ENCODE results near the gene DCANP1.
A peak's percentile ranks its signal among the peaks of the same experiment; 100 is the strongest.

The DCANP1 gene

DNA sequence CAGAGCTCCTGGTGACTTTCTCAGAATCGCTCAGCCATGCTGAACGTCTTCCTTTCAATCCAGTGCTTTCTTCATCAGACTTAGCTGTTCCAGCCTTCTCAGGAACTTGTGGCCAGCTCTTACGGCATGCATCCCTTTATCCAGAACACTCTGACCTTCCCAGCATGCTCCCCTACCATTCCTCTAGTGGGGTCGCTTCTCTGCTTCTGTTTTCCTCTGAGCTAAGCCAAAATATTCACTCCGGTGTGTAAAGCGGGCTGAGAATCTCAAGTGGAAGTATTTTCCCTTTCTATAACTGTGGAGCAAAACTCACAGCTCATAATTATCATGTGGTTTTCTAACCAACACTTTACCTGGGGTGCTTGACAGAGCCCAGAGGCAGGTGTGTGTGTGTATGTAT lies 6.2 kb downstream of the DCANP1 start:
- DNase-seq, result no peak

DNA sequence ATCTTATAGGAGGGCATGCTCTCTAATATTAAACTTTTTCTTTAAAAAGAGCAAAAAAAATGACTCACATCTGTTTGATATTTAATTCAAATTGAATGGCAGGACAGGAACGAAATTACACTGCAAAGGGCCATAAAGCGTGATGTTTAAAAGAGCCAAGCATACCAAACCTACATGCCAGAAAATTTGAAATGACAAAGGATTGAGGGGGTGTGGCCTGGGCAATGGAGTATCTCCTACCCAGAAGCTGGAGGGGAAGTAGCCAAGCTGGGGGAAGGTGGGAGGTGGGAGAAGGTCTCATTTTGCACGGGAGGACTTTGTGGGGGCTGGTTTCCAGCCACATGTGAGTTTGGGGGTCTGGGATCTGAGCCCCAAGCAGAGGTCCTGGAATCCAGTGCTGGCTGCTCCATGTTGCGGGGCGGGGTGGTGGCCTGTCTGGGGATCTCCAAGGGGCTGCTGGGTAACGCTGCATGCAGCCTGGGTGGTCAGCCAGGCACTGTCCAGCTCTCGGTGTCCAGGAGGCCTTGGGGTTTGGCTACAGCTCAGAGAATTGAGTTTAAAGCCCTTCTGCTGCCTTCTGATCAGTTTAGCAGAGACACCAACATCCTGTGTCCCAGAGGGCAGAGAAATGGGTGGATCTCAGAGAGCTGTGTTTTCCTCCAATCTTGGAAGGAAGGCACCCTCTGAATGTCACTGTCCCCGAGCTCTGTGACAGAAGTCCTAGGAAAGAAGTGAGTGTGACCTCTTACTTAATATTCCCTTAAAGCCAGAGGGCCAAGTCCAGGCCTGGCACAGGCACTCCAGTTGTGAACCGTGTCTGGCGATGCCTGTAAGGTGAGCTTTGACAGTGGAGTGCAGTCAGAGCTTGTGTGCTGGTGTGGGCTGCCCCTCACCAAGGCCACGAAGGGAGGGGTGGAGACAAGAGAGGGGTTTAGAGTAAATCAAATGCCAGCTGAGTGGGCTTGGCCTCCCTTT lies 7.6 kb downstream of the DCANP1 start:
- DNase-seq, result peak; percentile 9

GRCh38 chr5:135438636-135439221 lies 8.4 kb downstream of the DCANP1 start:
- DNase-seq, result peak; percentile 10

GRCh38 chr5:135437796-135438560 lies 9.2 kb downstream of the DCANP1 start:
- peak; percentile 13 for DNase-seq

DNA sequence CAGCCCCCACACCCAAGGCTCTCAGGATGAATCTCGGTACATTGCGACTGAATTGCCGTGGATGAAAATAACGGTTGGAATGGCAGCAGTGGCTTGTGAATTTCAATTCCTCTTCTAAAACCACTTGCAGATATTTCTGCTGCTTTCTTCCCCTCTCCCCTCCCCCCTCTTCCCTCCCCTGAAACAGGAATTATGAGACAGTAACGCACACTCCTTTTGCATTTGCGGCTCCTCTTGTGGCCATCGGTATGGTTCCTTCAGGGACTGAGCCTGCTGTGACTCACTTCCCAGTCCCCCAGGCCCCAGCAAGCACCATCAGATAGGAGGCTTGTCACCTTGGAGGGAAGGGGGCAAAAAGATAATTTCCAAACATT lies 9.7 kb downstream of the DCANP1 start:
- DNase-seq, result peak; percentile 15

- DNase-seq, result no peak
Observed at GRCh38 chr5:135436951-135437418, 10.2 kb downstream of the DCANP1 start.

- DNase-seq, result peak; percentile 16
Observed at GRCh38 chr5:135435467-135436330, 11.4 kb downstream of the DCANP1 start.

DNA sequence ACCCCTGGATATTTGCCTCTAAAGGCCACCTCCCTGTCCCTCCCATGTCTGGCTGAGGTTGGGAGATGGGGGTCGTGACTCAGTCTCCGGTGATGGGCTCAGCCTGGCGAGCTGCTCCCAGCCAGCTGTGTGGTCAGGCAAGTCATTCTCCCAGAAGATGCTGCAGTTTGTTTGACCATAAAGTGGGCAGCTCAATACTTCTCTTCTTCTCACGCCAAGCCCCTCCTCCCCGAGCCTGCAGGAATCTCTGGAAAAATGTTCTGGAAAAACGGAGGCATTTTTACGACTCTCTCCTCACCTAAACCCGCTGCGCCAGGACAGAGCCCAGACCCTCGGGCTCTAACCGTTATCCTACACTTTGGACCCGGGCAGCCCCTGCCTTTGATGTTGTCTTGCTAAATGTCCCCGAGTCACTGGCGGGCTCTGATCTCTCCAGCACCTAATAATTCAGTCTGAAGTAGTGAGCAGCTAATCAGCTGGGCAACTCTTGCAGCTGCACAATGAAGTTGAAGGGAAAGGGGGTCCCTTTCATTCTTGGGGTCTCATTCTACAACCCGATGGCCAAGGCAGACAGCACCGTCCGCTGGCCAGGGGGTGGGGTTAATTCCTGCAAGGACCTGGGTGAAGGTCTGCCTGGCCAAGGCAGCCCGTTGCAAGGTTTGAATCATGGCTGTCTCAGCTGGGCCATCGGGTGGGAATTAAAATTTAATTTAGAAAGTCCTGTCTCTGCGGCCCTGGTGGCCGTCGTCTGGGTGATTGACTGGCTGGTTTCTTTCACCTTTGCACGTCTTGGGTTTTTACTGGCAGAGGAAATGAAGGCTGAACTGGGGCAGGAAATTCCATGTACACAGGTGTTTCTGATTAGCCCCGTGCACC lies 12.3 kb downstream of the DCANP1 start:
- DNase-seq, result no peak

GRCh38 chr5:135433681-135434426 lies 13.3 kb downstream of the DCANP1 start:
- peak; percentile 16 for DNase-seq

- DNase-seq, result no peak
Observed at GRCh38 chr5:135432113-135432512, 15.0 kb downstream of the DCANP1 start.

DNA sequence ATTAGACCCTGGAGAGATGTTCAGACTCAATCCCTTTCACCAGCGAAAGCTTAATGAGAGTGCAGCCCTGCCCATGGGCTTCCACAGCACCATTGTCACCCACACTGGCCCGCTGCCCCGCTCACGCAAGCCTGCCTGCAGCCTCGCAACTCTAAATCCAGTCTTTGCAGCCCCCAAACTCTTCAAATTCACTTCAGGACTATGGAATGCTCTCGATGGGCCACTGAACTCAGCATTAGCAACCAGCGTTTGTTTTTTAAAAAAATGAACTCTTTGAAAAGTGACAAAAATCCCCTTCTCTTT lies 17.1 kb downstream of the DCANP1 start:
- DNase-seq, result no peak

- no peak for DNase-seq
Observed at GRCh38 chr5:135429301-135430134, 17.6 kb downstream of the DCANP1 start.

GRCh38 chr5:135428586-135428985 lies 18.6 kb downstream of the DCANP1 start:
- no peak for DNase-seq

GRCh38 chr5:135426102-135427082 lies 20.8 kb downstream of the DCANP1 start:
- DNase-seq, result no peak

DNA sequence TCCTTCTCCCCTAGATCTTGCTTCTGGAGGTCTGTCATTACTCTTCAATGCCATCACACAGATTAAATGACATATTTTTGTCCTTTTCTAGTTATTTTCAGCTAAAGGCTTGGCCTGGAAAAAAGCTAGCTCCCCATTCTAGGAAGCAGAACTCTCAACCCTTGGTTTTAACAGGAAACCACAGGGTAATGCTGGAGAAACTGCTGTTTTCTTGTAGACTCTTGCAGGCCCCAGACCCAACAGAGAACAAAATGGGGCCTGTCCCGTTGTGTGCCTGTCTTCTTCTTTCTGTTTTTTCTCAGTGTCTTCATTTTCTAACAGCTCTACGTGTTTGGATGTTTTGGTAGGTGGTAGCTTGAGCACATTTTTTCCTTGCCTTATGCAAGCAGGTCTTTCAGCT lies 21.5 kb downstream of the DCANP1 start:
- DNase-seq, result no peak

DNA sequence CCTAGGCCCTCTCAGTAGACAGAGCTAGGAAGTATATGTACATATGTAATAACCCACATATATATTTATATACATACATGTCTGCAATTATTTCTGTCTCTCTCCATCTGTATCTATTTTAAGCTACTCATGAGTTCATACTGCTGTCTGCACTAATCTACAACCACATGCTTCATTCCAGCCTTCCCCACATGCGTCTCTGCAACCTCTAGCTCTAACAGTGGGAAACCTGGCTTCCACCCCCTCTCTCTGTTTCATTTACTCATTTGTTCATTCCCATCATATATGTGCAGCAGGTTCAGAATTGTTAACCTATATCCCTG lies 23.3 kb downstream of the DCANP1 start:
- no peak for DNase-seq

DNA sequence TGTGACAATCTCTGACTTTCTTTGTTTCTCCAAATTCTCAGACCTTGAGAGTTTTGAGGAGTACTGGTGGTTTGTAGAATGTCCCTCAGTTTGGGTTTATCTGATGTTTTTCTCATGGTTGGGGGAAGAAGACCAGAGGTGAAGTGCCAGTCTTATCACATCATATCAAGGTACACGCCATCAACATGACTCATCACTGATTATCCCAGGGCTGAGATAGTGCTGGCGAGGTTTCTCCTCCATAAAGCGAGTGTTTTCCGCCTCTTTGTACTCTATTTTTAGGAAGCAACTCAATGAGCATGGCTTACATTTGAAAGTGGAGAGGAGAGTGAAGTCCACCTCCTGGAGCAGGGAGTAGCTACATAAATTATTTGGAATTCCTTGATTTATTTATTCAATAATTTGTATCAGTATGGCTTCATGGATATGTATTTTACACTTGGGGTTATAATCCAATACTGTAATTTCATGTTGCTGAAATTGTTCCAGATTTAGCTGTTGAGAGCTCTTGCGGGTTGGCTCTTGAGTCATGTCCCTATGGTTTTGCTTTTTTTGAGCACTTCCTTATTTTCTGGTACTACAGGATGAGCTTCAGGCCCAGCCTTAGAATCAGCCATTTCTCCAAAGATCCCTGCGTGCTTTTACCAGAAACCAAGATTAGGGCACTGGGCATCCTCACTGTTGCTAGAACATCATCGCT lies 23.9 kb downstream of the DCANP1 start:
- DNase-seq, result no peak

DNA sequence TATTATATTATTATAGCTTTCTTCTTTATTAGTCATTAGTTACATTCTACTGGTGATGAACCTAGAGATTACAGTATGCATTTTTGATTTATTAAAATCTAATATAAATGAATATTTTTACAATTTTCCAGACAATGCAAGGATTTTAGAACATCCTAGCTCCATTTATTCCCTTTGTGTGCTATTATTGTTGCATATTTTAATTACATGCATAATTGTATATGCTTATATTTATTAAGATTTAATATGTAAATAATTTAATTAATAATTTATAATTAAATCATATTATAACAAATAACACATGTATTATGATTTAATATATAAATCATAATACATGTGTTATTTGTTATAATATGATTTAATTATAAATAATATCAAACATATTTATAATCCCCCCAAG lies 24.7 kb downstream of the DCANP1 start:
- DNase-seq, result no peak
